Thyroid gland (tissue), 4 donors: ENCODE results near the gene NCKAP5.

ENCODE experiments used
- CTCF ChIP-seq, 6 experiments: fragments of 200-600 bp in 3 of 6; fragments of 450-650 bp in 3 of 6; sonication (generic) in 3 of 6; IDR thresholded peaks; one replicate each; pipeline ENCODE4 v1.5.1; 2016 to 2019; ENCODE audit warnings: antibody characterized with exemption in 6 of 6, mild to moderate bottlenecking in 2 of 6, inconsistent platforms in 1 of 6, moderate library complexity in 1 of 6
- POLR2A ChIP-seq, 2 donors: fragments of 450-650 bp; IDR thresholded peaks; one replicate each; pipeline ENCODE4 v1.6.1; 2017; ENCODE audit warnings: antibody characterized with exemption in 2 of 2, mild to moderate bottlenecking in 2 of 2, moderate library complexity in 1 of 2

DNA sequence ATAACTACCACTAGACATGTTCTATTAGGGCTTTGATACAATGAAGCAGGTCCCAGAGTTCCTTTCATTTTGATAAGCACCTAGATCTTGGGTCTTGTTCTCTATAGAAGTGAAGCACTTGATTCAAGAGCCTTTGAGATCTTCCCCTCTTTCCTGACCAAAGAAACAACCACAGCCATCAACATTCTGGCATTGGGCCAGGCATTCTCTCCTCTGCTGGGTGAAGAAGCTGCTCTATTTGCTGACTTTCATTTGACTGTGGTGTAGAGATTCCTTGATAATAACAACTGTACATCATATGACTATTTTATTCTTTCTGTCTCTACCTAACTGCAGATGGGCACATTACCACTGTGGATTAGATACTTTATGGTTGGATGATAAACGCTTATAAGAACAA lies 801.7 kb downstream of the NCKAP5 start:
- TF ChIP-seq CTCF (IDR thresholded peaks at IDR 0.05) (no peak), POLR2A (IDR thresholded peaks at IDR 0.05) (no peak)
